GM21360 (cell line): Measurements from ENCODE around the gene TOR2A.

Experiments used
- ATAC-seq: cut with Tn5 transposase; IDR thresholded peaks from one replicate; pipeline ENCODE4 v1.9.1; 2021; ENCODE audit warnings: mild to moderate bottlenecking, moderate library complexity; ENCODE audit not compliant: unreplicated experiment

The TOR2A gene

DNA sequence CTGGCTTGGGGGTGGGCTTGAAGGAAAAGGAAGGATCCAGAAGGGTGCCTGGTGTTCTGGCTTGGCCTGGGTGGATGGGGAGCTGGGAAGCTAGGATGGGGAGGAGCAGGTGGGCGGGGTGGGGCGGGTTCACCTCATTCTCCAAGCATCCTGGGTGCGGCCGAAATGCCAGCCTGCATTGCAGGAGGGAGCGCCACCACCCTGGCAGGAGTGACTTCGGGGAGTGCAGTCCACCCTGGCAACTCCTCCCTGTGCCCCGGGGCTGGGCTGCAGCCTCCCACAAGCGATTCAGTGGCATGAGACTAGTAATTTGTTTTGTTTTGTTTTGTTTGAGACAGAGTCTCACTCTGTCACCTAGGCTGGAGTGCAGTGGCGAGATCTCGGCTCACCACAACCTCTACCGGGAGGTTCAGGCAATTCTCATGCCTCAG is 13.7 kb downstream of the TOR2A start:
- ATAC-seq = no peak

DNA sequence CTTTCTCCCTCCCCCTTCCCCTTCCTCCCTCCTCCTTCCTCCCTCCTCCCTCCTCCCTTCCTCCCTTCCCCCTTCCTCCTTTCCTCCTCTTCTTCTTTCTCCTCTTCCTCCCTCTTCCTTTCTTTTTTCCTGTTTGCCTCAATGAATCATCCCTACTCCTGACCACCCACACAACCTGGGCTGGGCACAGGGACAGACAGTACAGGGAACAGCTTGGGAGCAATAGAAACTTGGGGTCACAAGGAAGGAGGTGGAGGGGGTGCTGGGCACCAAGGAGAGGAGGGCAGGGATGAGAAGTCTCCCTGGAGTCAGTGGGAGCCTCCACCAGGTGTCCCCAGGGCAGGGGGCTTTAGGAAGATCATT is 14.2 kb downstream of the TOR2A start:
- ATAC-seq = no peak

DNA sequence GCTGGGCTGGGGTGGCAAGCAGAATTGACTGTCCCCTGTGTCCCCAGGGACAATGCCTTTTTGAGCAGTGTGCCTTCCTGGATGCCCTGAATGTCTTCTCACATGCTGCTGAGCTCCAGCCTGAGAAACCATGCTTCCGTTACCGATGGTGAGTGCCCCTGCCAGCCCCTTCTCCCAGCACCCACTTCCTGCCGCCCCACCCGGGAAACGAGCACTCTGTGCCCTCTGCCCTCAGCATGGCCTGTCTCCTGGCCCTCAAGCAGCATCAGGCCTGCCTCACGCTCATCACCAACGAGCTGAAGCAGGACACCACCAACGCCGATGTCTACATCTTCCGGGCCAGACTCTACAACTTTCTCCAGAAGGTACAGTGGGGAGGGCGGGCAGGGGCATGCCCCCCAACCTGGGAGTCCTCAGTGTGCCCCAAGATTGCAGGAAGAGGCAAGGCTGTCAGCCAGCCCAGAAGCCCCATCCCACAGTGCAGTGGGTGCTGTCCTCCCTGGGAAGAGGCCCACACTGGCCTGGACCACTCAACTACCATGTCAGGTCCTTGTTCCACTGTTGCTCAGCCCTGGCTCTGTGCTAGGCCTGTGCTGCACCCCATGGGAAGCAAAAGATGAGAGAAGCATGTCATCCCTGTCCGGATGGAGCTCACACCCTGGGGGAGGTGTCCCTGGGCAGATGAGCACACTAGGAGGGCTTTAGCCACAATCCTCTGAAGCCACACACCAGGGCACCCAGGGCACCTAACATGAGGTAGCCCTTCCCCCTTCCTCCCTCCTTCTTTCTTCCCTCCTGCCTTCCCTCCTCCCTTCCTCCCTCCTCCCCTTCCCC is 14.8 kb downstream of the TOR2A start:
- ATAC-seq = no peak

DNA sequence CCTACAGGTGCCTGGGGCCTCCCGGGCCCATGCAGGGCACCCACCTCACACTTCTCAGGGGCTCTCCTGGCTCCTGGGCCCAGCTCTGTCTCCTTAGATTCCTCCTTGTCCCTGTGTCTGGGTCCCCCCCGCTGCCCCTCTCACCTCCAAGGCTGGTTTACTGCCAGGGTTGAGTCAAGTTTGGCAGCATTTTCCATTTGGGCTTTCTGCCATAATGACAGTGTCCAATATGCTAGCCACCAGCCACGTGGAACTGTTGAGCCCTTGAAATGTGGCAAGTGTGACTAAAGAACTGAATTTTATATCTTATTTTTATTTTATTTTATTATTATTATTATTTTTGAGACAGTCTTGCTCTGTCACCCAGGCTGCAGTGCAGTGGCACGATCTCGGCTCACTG is 17.3 kb downstream of the TOR2A start:
- no peak for ATAC-seq

DNA sequence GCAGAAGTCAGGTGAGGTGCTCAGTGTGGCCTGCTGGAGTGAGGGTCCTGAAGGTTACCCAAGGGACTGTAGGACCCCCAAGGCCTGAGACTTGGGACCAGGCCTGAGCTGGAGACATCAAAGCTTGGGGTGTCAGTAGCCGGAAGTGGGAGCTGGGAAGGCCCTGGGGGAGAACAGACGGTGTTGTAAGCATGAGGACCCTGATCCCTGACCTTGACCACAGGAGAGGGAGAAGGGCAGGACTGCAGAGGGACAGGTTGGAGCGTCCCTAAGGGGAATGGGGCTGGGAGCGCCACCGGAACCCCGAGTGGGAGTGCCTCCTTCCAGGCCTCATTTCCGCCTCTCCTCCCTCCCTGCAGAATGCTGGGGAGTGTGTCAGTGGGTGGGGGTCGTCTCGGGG is 18.7 kb downstream of the TOR2A start:
- no peak for ATAC-seq

DNA sequence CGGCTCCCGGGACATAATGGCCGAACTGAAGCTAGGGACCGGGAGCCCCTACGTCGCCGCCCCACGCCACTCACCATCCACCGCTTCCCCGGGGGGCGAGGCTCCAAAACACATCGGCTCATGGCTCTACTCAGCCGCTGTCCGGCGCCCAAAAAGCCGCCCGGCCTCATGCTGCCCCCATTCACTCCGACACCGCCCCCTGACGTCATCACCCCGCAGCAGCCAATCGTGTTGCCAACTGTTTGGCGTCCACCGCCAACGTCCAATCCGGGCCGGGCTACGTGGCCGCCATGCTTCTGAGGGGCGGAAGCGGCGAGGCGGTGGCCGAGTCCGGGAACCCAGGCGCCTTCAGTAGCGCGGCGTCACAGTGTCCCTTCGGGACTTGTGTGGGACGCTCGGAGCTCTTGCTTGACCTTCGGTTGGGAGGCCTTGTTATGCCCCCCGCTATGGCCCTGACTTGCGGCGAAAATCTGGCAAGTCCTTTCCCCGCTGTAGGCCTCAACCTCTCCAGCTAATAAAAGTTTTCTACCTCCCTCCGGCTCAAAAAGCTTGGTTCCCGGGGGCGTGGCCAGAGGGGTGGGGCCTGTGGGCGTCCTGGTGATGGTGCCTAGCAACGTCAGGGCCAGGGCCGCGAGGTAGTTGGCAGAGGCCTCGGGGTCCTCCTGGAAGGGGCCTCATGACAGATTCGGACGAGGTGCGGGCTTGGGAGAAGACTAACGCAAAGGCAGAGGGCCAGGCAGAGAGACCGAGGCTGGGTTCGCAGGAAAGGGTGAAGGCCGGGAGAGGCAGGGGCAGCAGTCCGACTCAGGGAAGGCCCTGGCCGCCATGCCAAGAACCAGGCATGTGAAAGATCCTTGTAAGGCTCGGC is 19.4 kb downstream of the TOR2A start, which contains the start of the genes PTRH1 and TTC16:
Gene PTRH1 (minus strand): TSS at position 194 of the 868 bp plus-strand sequence. CDS start 24 bp downstream, at position 170.
Gene TTC16 (plus strand): TSS at position 610 of the 868 bp plus-strand sequence. CDS start 67 bp downstream, at position 677.
- peak; percentile 78 for ATAC-seq

DNA sequence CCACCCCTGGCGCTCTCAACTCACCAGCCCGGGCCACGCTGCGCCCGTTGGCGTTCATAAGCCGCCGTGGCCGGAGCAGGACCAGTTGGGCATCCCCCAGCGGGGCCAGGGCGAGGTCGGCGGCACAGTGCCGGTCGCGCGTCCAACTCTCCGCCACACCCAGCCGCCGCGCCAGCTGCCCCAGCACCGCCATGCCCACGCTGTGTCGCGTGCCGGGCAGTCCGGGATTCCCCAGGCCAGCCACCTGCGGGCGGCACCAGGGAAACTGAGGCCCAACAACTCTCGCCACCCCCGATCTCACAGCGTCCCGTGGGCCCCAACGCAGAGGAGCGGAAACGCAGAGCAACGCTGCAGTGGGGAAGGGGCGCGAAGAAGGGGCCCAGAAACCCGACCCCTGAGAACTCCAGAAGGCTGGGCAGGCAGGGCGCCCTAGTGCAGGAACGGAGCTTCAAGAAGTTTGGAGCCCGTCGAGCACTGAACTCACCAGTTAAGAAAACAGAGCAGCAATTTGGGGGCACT is 20.1 kb downstream of the TOR2A start:
- no peak for ATAC-seq

DNA sequence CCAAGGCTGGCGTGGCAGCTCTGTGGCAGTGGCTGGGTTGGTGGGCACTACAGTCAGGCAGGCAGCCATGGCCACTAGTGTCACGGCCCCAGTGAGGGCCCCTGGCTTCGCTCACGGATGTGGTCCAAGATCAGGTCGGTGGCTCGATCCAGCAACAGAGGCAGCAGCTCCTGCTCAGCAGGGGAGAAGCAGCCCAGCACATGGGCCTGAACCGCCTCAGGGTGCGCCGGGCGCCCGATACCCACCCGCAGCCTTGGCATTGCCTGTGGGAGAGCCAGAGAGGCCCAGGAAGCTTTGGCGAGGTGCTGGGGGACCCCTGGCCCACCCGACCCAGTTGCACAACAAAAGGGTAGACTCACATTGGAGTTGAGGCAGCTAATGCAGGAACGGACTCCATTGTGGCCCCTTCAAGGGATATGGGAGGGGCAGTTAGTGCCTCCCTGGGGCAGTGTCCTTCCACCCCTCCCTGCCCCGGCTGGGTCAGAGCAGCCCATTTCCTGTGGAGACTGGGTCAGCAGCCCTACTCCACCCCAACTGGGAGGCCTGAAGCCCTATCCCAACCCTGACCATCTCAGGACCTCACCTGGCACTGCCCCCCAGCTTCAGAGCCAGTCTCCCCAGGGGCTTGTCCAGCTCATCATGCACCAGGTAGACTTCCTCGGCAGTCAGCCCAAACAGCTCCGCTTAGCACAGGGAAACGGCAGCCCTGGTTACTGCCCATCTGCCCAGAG is 20.9 kb downstream of the TOR2A start:
- no peak for ATAC-seq

DNA sequence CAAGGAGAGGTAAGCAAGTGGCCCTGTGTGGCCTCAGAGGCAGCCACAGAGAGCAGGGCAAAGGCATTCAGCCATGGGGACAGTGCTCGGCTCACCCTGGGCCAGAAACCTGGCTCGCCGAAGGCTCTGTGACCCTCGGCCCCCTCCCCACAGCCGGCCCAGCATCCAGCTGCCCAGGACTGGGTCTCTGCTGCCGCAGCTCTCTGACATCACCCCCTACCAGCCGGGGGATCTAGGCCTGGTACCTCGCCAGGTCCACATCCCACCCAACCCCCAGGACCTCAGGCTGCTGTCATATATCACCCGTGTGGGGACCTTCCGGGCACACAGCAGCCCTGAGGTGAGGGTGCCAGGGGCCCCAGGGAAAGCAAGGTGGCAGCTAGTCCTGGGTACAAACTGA is 22.2 kb downstream of the TOR2A start:
- ATAC-seq = no peak

DNA sequence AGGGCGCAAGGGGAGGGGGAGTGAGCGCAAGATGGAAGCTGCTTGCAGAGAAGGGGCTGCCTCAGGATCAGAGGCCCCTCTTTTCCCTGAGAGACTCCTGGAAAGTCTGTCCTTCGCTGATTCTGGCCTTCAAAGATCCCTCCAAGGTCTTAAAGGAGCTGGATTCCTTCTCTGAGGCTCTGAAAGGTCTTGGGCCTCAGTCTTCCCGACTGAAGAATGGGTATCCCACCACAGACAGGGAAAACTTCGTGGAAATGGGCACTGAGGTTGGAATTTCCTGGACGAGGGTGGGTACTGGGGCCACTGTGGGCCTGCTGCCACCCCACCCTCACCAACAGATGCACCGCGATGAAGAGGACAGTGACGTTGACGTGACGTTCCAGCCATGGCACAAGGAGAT is 22.7 kb downstream of the TOR2A start:
- no peak for ATAC-seq

DNA sequence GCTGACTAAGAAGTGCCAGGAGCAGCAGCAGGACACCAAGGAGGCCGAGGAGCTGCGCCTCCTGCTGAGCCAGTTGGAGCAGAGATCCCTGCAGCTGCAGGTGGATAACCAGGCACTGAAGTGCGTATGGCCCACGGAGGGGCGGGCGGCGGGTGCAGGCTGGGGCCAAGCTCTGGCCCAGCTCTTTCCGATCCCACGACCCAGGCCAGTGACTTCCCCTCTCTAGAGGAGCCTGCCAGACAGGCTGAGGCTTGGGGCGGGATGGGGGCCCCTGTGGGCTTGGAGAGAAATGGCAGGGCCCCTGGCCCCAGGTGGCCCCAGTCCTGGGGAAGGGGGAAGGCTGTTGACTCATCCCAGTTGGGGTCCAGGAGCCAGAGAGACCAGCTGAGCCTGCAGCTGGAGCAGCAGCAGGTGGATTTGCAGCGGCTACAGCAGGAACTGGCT is 23.2 kb downstream of the TOR2A start:
- ATAC-seq = no peak

DNA sequence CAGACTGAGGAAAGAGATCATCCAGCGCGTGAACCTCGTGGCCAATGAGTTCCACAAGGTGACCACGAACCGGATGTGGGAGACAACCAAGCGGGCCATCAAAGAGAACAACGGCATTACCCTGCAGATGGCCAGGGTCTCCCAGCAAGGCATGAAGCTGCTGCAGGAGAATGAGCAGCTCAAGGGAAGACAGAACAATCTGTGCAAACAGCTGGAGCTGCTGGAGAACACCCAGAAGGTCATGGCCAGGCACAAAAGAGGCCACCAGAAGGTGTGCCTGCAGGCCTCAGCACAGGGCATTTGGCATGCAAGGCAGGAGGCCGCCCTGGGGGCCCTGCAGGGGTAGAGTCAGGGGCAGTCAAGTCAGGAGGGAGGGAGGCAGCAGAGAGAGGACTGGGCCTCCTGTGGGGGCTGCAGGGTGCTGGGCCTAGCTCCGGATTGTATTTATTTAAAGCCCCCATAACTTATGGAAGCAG is 23.8 kb downstream of the TOR2A start:
- no peak for ATAC-seq

DNA sequence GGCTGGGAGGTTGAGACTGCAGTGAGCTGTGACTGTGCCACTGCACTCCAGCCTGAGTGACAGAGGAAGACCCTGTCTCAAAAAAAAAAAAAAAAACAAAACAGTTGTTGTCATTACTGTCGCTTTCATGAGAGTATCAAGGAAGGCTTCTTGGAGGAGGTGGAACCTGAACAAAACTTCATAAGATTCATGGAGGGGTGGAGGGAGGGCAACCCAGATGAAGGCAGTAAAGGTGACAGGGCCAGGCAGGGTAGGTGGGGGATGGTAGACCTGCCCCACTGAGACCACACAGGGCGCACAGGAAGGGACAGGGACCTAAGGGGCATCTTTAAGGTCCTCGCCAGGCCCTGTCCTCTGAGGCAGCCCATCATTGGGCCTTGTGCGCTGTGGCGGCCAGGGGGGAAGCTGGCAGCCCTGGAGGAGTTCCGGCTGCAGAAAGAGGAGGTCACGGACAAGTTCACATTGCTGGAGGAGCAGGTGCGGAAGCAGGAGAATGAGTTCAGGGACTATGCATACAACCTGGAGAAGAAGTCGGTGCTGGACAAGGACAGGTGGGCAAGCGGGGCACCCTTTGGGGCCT is 24.8 kb downstream of the TOR2A start:
- ATAC-seq = no peak

DNA sequence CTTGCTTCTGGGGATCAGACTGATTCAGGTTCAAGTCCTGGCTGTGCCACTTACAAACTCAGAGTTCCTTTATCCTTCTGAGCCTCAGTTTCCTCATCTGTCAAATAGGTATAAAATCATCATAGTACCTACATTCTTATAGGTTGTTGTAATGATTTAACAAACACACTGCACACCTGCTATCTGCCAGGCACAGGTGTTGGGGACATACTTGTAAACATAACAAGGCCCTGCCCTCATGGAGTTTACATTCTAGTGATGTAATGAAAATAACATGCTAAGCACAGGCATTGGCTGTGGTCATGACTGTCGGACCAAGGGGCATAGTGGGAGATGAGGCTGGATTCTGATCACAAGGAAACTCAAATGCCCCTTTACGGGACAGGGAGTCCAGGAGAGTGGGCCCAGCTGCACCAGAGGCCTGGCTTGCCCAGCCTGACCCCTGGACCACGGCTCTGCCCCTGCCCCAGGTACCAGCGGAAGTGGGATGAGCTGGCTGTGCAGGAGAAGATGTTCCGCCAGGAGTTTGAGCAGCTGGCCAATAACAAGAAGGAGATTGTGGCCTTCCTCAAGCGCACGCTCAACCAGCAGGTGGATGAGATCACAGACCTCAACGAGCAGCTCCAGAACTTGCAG is 26.0 kb downstream of the TOR2A start:
- ATAC-seq = no peak

DNA sequence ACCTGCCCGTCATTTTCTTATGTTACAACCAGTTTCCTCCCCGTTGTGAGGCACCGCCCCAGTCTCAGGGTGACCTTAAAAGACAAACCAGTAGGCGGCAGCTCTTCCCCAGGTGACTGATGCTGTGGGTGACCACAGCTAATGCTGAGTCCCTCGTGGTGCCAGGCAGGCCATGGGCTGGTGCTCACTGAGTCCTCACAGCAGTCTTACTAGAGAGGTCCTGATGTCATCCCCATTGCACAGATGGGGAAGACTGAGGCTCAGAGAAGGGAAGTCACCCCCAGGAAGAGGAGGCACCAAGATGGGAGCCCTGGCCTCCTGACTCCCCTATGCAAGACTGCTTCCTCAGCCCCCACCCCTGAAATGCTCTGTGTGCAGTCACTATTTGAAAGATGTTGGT is 27.3 kb downstream of the TOR2A start:
- no peak for ATAC-seq

DNA sequence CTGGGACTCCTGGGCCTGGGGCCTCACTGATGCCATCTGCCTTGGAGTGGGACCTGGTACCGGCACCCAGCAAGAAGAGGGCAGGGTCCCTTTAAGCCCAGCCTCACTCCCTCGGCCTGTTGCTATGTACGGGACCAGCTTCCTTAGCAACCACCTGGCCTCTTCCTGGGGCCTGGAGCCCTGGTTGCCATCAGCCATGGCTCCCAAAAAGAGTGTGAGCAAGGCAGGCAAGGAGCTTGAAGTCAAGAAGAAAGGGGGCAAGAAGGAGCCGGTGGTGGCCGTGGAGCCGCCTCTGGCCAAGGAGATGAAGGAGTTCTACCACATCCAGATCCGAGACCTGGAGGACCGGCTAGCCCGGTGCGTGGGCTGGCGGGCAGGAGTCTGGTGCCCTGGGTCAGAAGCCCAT is 28.3 kb downstream of the TOR2A start, which contains the start of gene CFAP157:
Gene CFAP157 (plus strand): TSS at position 153 of the 406 bp plus-strand sequence. CDS start 44 bp downstream, at position 197.
- ATAC-seq = no peak

DNA sequence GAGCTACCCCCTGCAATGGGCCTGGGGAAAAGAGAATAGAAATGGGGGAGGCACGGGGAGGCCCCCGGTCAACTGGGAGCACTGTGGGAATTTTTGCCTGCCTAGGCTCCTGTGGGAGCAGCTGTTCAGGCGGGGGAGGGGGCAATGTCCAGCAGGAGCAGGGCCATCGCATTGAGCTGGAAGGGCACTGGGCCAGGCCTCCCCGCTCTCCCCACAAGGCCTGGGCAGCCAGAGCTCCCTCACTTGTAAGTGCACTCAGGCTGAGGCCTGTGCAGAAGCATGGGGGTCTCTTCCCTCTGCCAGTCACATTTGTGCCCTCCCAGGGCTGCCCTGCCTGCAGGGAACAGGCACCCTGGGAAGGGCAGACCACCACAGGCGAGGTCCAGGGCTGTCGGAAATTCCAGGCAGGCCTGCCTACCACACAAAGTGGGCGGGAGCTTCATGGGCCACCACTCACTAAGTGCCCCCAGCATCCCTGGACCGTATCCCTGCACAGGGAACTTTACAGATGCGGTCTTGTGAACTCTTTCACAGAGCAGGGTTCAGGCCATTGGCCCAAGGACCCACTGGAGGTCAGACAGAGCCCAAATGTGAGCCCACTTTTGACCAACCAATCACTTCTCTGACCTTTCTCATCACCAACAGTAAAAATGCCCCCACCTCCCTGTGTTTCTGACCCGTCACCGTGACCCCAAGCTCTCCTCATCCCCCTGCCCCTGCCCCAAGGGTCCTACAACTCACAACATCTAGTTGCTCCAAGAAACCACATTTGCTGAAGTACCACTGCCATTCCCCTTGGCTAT is 29.3 kb downstream of the TOR2A start:
- ATAC-seq = no peak

DNA sequence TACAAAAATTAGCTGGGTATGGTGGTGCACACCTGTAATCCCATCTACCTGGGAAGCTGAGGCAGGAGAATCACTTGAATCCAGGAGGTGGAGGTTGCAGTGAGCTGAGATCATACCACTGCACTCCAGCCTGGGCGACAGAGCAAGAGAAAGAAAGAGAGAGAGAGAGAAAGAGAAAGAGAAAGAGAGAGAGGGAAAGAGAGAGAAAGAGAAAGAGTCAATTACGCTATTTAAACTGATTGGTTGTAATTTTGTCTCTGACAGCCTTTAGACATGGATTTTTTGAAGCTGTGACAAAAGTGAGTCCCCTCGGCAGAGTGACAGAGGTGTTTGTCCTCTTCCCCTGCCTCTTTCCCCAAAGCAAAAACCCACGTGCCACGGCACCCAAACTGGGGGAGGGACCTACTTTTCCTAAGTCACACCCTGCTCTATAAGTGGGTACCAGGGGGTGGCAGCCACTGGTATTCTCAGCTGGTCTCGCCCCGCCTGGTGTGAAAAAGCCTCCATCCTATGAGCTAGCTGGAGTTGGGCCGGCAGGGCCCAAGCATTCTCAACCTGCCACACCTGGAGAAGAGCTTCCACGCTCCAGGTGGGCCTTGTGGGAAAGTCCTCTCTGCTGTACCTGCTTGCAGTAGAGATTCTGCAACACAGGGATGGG is 31.7 kb downstream of the TOR2A start:
- no peak for ATAC-seq
